ENCODE data around the gene EBI3.

EBI3 gene

DNA sequence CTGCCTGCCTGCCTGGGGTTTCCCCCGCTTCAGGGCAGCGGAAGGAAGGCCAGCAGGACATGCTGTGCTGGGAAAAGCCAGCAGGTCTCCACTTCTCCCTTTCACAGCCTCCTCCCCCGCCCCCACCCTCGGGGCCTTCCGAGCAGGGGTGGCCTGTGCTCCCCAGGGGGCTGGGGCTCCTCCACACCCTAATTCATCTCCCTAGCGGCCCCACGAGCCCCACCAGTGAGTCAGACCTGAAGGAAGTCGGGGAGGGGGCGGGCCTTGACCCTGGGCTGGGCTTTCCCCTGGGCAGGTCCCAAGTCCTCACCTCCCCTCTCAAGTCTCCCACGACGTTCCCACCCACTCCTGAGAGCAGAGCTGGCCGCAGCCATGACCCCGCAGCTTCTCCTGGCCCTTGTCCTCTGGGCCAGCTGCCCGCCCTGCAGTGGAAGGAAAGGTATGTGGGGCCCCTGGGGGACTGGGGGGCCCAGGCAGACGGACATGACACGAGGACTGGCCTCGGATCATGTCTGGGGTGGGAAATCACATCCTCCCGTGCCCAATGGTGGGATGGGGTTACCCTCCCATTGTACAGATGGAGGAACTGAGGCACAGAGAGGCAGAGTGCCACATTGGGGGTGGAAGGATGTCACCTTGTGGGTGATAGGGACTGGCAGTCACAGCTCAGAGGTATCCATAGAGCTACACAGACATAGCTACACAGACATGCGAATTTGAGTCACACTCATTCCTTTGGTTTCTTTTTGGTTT, at the start of gene EBI3:
Gene EBI3, plus strand, starts transcription at position 345 of the 753 bp plus-strand sequence. Its CDS starts 28 bp downstream, at position 373.
- no peak within 1 kb of the TSS for H3K4me2 ChIP-seq (ENCODE audit: low read length)
- no peaks in the 10 kb centered on the region for H3K4me1 ChIP-seq
- H3K9me3 ChIP-seq (ENCODE audit: control insufficient read depth, low read length) = no peaks in the 10 kb centered on the region
- TF ChIP-seq, protein P1, sequence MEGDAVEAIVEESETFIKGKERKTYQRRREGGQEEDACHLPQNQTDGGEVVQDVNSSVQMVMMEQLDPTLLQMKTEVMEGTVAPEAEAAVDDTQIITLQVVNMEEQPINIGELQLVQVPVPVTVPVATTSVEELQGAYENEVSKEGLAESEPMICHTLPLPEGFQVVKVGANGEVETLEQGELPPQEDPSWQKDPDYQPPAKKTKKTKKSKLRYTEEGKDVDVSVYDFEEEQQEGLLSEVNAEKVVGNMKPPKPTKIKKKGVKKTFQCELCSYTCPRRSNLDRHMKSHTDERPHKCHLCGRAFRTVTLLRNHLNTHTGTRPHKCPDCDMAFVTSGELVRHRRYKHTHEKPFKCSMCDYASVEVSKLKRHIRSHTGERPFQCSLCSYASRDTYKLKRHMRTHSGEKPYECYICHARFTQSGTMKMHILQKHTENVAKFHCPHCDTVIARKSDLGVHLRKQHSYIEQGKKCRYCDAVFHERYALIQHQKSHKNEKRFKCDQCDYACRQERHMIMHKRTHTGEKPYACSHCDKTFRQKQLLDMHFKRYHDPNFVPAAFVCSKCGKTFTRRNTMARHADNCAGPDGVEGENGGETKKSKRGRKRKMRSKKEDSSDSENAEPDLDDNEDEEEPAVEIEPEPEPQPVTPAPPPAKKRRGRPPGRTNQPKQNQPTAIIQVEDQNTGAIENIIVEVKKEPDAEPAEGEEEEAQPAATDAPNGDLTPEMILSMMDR (IDR thresholded peaks at IDR 0.05) = no peak
- H3K27ac ChIP-seq = no peak within 1 kb of the TSS
- H3K4me3 ChIP-seq (ENCODE audit: low read depth, low read length) = no peak within 1 kb of the TSS
- H3K27me3 ChIP-seq (ENCODE audit: control insufficient read depth, insufficient read depth, low read length) = no peaks in the 10 kb centered on the region
- H2AFZ ChIP-seq = no peak within 1 kb of the TSS
- no peaks in the 10 kb centered on the region for H3K36me3 ChIP-seq (ENCODE audit: control insufficient read depth, insufficient read depth, low read length)
- no peaks in the 10 kb centered on the region for H3K79me2 ChIP-seq
- H3K9ac ChIP-seq = no peak within 1 kb of the TSS

- H3K27me3 ChIP-seq (ENCODE audit: control insufficient read depth, insufficient read depth, low read length) = no peaks in the 10 kb centered on the region
- no peak overlapping the region for H2AFZ ChIP-seq
- H3K27ac ChIP-seq = no peak overlapping the region
- no peaks in the 10 kb centered on the region for H3K36me3 ChIP-seq (ENCODE audit: control insufficient read depth, insufficient read depth, low read length)
- no peak overlapping the region for H3K9ac ChIP-seq
- TF ChIP-seq, protein P1 (IDR thresholded peaks at IDR 0.05) = no peak
- no peaks in the 10 kb centered on the region for H3K9me3 ChIP-seq (ENCODE audit: control insufficient read depth, low read length)
- no peaks in the 10 kb centered on the region for H3K79me2 ChIP-seq
- H3K4me1 ChIP-seq = peaks cover 9% of the 10 kb centered on the region
- H3K4me3 ChIP-seq (ENCODE audit: low read depth, low read length) = no peak overlapping the region
- H3K4me2 ChIP-seq (ENCODE audit: low read length) = peak overlapping the region; percentile 89
Measured at GRCh38 chr19:4181053-4181508, 48.2 kb upstream of the EBI3 start.

- TF ChIP-seq, protein P1 (IDR thresholded peaks at IDR 0.05) = no peak
- peaks cover 9% of the 10 kb centered on the region for H3K4me1 ChIP-seq
- peak within 1 kb of the TSS; percentile 95 for H2AFZ ChIP-seq
- no peaks in the 10 kb centered on the region for H3K9me3 ChIP-seq (ENCODE audit: control insufficient read depth, low read length)
- H3K27ac ChIP-seq = peak within 1 kb of the TSS; percentile 84
- H3K79me2 ChIP-seq = no peaks in the 10 kb centered on the region
- H3K9ac ChIP-seq = peak within 1 kb of the TSS; percentile 95
- peak within 1 kb of the TSS; percentile 98 for H3K4me2 ChIP-seq (ENCODE audit: low read length)
- H3K27me3 ChIP-seq (ENCODE audit: control insufficient read depth, insufficient read depth, low read length) = no peaks in the 10 kb centered on the region
- no peaks in the 10 kb centered on the region for H3K36me3 ChIP-seq (ENCODE audit: control insufficient read depth, insufficient read depth, low read length)
- H3K4me3 ChIP-seq (ENCODE audit: low read depth, low read length) = peak within 1 kb of the TSS; percentile 98
Measured at GRCh38 chr19:4182084-4182810, 47.1 kb upstream of the EBI3 start, which contains the start of the genes ANKRD24 and SIRT6. TSS of gene ANKRD24 (plus strand) at chr19:4182689. CDS start at chr19:4186426, 3,737 bp downstream. TSS of gene SIRT6 (minus strand) at chr19:4182563. CDS start at chr19:4182539, 24 bp downstream.

- no peaks in the 10 kb centered on the region for H3K9me3 ChIP-seq (ENCODE audit: control insufficient read depth, low read length)
- H3K36me3 ChIP-seq (ENCODE audit: control insufficient read depth, insufficient read depth, low read length) = no peaks in the 10 kb centered on the region
- H2AFZ ChIP-seq = peak overlapping the region; percentile 72
- H3K27me3 ChIP-seq (ENCODE audit: control insufficient read depth, insufficient read depth, low read length) = no peaks in the 10 kb centered on the region
- no peaks in the 10 kb centered on the region for H3K79me2 ChIP-seq
- peaks cover 9% of the 10 kb centered on the region for H3K4me1 ChIP-seq
- H3K4me2 ChIP-seq (ENCODE audit: low read length) = no peak overlapping the region
- no peak overlapping the region for H3K4me3 ChIP-seq (ENCODE audit: low read depth, low read length)
- TF ChIP-seq, protein P1 (IDR thresholded peaks at IDR 0.05) = no peak
- H3K9ac ChIP-seq = no peak overlapping the region
- no peak overlapping the region for H3K27ac ChIP-seq
Measured at GRCh38 chr19:4183967-4184717, 45.2 kb upstream of the EBI3 start.
